Thyroid gland (tissue), 4 donors: ENCODE data around the gene CDKL1.

Source experiments
- POLR2A ChIP-seq, 2 donors: fragments of 450-650 bp; IDR thresholded peaks; one replicate each; pipeline ENCODE4 v1.6.1; 2017; ENCODE audit warnings: antibody characterized with exemption in 2 of 2, mild to moderate bottlenecking in 2 of 2, moderate library complexity in 1 of 2
- TF ChIP-seq, protein P1 (sequence below), 6 experiments: fragments of 200-600 bp in 3 of 6; fragments of 450-650 bp in 3 of 6; sonication (generic) in 3 of 6; IDR thresholded peaks; one replicate each; pipeline ENCODE4 v1.5.1; 2016 to 2019; ENCODE audit warnings: antibody characterized with exemption in 6 of 6, mild to moderate bottlenecking in 2 of 6, inconsistent platforms in 1 of 6, moderate library complexity in 1 of 6

DNA sequence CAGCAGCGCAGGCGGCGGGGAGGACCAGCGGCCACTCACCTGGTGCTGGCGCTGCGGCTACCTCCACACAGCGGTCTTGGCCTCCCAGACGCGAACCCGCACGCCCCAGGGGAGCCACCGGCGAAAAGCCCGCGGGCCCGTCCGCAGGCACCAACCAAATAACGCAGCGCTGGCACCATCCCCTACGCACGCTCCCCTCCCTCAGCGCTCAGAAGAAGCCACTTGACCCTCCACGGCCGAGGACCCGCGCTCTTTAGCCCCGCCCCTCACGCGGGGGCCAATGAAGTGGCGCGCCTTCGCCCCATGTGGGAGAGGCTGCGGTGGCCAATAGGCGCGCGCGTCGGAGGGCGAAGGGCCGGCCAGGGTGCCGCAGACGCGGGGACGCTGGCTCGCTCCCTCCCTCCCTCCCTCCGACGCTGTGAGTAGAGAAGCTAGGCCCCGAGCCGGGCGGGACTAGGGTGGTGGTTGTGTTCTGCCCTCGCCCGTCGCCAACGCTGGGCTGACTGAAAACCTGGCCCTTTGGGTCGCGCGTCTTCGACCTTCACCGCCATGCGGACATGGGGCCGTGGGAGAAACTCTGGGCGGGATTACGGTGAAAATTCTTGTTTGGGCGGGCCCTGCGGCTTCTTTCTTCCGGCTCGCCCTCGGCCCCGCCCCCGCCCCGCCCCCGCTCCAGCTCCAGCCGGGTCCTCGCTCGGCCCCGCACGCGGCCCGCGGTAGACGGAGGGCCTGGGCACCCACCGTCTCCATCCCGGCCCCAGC lies 84.5 kb downstream of the CDKL1 start, which contains the start of the genes DMAC2L and L2HGDH:
- TF ChIP-seq, protein P1, sequence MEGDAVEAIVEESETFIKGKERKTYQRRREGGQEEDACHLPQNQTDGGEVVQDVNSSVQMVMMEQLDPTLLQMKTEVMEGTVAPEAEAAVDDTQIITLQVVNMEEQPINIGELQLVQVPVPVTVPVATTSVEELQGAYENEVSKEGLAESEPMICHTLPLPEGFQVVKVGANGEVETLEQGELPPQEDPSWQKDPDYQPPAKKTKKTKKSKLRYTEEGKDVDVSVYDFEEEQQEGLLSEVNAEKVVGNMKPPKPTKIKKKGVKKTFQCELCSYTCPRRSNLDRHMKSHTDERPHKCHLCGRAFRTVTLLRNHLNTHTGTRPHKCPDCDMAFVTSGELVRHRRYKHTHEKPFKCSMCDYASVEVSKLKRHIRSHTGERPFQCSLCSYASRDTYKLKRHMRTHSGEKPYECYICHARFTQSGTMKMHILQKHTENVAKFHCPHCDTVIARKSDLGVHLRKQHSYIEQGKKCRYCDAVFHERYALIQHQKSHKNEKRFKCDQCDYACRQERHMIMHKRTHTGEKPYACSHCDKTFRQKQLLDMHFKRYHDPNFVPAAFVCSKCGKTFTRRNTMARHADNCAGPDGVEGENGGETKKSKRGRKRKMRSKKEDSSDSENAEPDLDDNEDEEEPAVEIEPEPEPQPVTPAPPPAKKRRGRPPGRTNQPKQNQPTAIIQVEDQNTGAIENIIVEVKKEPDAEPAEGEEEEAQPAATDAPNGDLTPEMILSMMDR (IDR thresholded peaks at IDR 0.05): peak in 2 of 6 experiments; percentile 0 to 76
- peak; percentile 23 to 96 for TF ChIP-seq POLR2A (IDR thresholded peaks at IDR 0.05)
